ENCODE data around the gene SMC3.
A peak's percentile ranks its signal among the peaks of the same experiment; 100 is the strongest.

Gene SMC3

DNA sequence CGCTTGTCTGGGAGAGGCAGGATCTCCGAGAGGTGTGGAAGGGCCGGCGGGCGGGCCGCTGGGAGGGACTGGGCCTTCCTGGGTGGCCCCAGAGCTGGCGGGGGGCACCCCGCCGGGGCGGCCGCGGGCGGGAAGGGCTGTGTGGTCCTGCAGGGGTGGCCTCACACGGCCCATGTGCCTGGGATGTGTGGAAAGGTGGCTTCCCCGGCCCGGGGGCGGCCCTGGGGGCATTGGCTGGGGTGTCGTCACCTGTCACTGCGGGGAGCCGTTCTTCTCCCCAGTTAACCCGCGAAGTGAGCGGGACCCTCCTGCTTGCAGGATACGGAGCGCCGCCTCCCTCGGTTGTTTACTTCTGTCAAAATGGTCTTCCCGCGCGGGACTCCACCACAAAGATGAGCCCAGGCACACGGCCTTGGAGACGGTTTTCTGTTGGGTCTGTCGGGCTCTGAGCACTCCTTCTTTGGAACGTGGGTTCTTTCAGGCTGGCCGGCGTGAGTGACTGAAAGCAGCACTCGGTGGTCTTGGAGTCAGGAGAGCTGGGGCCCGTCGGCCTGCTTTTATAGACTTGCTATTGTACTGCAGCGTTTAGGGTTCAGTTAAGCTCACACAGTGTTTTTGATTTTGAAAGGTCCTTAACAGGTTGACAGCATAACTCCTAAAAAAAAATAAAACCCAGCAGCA is 700 bp downstream of the SMC3 start:
- H3K27ac ChIP-seq = peak overlapping the region; percentile 98
- H3K9me3 ChIP-seq (ENCODE audit: severe bottlenecking) = no peaks in the 10 kb centered on the region
- H3K36me3 ChIP-seq = peaks cover 34% of the 10 kb centered on the region
- peak; percentile 52 for DNase-seq
- no peaks in the 10 kb centered on the region for H3K27me3 ChIP-seq (ENCODE audit: insufficient read depth, low read depth, severe bottlenecking)
- peak overlapping the region; percentile 75 for H3K4me3 ChIP-seq (ENCODE audit: low read depth, low read length)
- TF ChIP-seq, protein P1, sequence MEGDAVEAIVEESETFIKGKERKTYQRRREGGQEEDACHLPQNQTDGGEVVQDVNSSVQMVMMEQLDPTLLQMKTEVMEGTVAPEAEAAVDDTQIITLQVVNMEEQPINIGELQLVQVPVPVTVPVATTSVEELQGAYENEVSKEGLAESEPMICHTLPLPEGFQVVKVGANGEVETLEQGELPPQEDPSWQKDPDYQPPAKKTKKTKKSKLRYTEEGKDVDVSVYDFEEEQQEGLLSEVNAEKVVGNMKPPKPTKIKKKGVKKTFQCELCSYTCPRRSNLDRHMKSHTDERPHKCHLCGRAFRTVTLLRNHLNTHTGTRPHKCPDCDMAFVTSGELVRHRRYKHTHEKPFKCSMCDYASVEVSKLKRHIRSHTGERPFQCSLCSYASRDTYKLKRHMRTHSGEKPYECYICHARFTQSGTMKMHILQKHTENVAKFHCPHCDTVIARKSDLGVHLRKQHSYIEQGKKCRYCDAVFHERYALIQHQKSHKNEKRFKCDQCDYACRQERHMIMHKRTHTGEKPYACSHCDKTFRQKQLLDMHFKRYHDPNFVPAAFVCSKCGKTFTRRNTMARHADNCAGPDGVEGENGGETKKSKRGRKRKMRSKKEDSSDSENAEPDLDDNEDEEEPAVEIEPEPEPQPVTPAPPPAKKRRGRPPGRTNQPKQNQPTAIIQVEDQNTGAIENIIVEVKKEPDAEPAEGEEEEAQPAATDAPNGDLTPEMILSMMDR (IDR thresholded peaks at IDR 0.05; ENCODE audit: low read depth, low read length) = no peak

DNA sequence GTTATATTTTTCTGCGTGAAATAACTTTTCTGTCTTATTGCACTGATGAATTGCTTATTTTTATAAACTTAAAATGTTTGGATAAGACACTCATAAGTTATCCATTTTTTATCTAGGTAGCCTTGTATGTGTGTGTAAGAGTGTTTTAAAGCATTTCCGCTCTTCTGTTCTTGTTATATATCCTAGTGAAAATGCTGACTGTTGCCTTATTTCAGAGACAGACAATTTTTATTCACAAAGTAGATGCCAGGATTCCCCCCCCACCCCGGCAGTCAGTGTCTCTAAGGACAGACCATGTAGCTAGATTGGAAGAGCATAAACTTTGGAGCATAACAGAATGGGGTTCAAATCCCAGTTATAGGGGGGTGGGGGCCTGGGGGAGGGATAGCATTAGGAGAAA is 1.6 kb downstream of the SMC3 start:
- Histone ChIP-seq H3K4me3 (ENCODE audit: low read depth, low read length) (peak overlapping the region; percentile 75), H3K36me3 (peaks cover 41% of the 10 kb centered on the region), H3K27me3 (ENCODE audit: insufficient read depth, low read depth, severe bottlenecking) (no peaks in the 10 kb centered on the region), H3K27ac (peak overlapping the region; percentile 98), H3K9me3 (ENCODE audit: severe bottlenecking) (no peaks in the 10 kb centered on the region)
- TF ChIP-seq, protein P1 (IDR thresholded peaks at IDR 0.05; ENCODE audit: low read depth, low read length) = no peak
- no peak for DNase-seq

DNA sequence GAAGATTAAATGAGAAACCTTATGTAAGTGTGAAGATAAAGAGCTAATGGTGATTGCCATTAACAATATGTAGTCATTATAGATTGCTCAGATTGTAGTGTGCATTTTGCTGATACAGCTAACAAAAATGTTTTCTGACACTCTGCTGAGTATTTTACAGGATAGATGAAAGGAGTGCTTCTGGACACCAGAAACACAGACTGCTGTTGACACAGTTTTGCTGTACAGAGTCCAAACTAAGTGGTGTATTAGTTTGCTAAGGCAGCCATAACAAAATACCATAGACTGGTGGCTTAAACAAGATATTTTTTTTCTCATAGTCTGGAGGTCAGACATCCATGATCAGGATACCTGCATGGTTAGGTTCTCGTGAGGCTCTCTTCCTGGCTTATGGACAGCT is 2.2 kb downstream of the SMC3 start:
- Histone ChIP-seq H3K27ac (peak overlapping the region; percentile 98), H3K27me3 (ENCODE audit: insufficient read depth, low read depth, severe bottlenecking) (no peaks in the 10 kb centered on the region), H3K9me3 (ENCODE audit: severe bottlenecking) (no peaks in the 10 kb centered on the region), H3K4me3 (ENCODE audit: low read depth, low read length) (peak overlapping the region; percentile 75), H3K36me3 (peaks cover 47% of the 10 kb centered on the region)
- no peak for DNase-seq
- TF ChIP-seq, protein P1 (IDR thresholded peaks at IDR 0.05; ENCODE audit: low read depth, low read length) = no peak

DNA sequence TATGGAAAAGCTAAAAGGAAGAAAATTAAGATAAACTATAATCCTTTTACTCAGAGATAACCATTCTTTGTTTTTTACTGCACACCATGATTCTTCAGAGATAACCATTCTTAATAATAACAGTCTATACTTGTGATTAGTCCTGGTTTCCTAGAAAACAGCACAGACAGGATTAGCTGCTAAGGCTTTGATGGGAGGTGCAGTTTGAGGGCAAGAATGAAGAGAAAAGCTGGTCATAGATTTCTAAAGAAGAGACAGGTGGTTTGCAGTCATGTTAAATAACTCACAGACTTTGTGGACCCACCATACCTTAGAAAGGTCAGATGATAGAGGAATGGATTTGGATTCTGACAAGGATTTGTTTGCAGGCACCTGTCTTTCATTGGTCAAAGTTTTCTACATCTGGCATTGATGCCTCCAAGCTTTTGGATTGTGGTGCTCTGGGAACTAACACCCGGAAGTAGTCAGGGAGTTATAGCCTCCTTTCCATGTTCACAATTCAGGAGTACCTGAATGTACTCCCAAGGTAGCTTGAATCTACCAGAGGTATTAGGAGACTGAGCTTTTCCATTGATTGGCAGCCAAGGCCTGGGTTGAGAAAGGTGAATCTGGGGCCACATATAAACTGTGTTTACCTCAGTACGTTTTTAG is 3.7 kb downstream of the SMC3 start:
- Histone ChIP-seq H3K4me3 (ENCODE audit: low read depth, low read length) (no peak overlapping the region), H3K36me3 (peaks cover 62% of the 10 kb centered on the region), H3K9me3 (ENCODE audit: severe bottlenecking) (no peaks in the 10 kb centered on the region), H3K27me3 (ENCODE audit: insufficient read depth, low read depth, severe bottlenecking) (no peaks in the 10 kb centered on the region), H3K27ac (peak overlapping the region; percentile 98)
- TF ChIP-seq, protein P1 (IDR thresholded peaks at IDR 0.05; ENCODE audit: low read depth, low read length) = no peak
- DNase-seq = peak; percentile 36

DNA sequence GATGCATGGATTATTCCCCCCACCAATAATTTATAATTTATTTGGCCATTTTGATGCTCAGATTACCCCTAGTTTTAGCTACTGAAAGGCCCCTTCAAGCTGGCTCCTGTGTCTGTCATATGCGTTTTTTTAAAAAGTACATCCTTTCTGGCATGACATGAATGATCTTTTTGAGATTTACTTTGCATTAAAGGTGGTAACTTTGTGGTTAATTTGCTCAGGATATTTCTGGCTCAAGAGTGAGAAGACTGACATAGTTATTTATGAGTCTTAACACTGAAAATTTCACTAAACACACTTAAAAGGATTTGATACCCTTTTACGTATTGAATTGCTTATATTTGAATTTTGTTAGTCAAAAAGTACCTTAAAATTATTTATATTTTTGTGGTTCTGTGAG is 5.4 kb downstream of the SMC3 start:
- H3K27ac ChIP-seq = no peak overlapping the region
- no peak overlapping the region for H3K4me3 ChIP-seq (ENCODE audit: low read depth, low read length)
- TF ChIP-seq, protein P1 (IDR thresholded peaks at IDR 0.05; ENCODE audit: low read depth, low read length) = no peak
- H3K9me3 ChIP-seq (ENCODE audit: severe bottlenecking) = no peaks in the 10 kb centered on the region
- no peak for DNase-seq
- H3K27me3 ChIP-seq (ENCODE audit: insufficient read depth, low read depth, severe bottlenecking) = no peaks in the 10 kb centered on the region
- peaks cover 76% of the 10 kb centered on the region for H3K36me3 ChIP-seq

Data from WERI-Rb-1 (cell line).